Measurements from ENCODE around the gene TSC2.
"Not testable (repeated sequence)": the region's sequence is repeated elsewhere in the genome, so short reads cannot be mapped to it uniquely, and the experiment has no call there.

- TF ChIP-seq EZH2 (IDR thresholded peaks at IDR 0.05; ENCODE audit: low read depth); CTCF (conservative IDR thresholded peaks at IDR 0.05): not testable (repeated sequence)
Observed at GRCh38 chr16:2127630-2128280, 80.0 kb downstream of the TSC2 start.
